TTC549 (cell line): ENCODE results near the gene WNT4.

Experiments
- FAIRE-seq: peaks from 2 replicates; lab custom pipeline; 2012; peaks lifted over from hg19 to GRCh38; lab: Jason Lieb, UNC

Gene WNT4

DNA sequence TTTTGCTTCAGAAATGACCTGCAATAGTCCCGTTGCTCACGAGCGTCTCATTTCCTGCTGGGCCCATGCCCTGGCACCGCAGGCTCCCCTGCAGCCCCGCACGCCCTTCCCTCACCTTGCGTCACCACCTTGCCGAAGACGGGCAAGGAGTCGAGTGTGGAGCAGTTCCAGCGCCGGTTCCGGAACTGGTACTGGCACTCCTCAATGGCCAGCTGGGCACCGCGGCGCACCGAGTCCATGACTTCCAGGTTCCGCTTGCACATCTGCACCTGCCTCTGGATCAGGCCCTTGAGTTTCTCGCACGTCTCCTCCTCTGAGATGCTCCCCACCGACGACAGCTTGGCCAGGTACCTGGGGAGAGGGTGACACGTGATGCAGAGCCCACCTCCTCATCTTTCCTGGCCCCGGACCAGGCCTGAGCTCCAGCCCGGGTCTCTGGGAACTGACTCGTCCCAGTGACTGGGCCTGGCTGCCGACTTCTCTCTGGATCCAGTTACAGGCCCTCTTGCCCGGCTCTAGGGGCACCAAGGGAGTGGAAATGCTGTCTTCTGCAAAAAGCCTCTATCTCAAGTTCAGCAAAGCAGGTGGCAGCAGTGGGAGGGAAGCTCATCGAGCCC lies 13.3 kb downstream of the WNT4 start:
- no peak for FAIRE-seq

DNA sequence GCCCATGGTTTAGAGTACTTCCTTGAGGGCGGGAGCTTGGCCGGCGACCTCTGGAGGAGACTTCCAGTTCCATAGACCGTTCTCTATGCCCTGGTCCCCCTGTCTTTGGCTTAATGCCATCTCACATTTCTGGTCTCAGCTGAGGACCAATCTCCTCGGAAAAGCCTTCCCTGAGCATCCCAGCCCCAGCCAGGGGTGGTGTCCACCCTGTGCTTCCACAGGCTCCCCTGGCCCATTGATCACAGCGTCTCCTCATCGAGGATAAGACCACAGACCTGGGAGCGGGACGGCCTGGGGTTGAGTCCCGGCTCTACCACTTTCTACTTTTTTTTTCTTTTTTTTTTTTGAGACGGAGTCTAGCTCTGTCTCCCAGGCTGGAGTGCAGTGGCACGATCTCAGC lies 14.5 kb downstream of the WNT4 start:
- no peak for FAIRE-seq

DNA sequence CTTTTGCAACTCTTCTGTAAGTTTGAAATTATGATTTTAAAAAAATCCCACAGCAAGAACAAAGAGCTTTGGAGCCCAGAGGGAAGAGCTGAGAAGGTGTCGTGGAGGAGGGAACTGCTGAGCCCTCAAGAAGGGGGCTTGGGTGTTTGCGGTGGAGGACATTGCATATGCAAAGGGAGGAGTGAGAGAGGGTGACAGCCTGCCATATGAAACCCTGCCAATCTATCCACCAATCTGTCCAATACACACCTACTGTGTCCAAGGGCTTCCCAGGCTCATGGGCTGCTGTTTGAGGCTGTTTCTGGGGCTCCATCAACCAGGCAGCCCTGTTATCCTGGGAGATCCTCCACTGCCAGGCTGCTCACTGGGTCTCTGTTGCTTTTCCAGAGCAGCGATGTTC lies 15.2 kb downstream of the WNT4 start:
- no peak for FAIRE-seq

- no peak for FAIRE-seq
These were observed 15.6 kb downstream of the WNT4 start for GRCh38 chr1:22127248-22127647.

DNA sequence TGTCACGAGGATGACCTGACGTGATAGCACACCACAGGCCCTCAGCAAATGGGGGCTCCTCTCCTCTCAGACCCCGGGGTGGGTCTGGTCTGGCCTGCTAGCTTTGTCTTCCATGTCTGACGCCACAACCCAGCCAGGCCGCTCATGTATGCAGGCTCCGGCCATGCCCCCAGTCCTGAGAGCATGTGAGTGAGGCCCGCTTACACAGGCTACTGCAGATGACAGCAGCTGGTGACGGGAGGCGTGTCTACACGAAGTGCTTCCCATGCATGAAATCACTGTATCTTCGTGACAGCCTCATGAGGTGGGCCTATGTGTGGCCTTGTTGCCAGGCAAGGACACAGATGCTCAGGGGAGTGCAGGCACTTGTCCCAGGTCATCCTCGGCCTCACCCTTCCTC lies 16.4 kb downstream of the WNT4 start:
- FAIRE-seq: no peak

DNA sequence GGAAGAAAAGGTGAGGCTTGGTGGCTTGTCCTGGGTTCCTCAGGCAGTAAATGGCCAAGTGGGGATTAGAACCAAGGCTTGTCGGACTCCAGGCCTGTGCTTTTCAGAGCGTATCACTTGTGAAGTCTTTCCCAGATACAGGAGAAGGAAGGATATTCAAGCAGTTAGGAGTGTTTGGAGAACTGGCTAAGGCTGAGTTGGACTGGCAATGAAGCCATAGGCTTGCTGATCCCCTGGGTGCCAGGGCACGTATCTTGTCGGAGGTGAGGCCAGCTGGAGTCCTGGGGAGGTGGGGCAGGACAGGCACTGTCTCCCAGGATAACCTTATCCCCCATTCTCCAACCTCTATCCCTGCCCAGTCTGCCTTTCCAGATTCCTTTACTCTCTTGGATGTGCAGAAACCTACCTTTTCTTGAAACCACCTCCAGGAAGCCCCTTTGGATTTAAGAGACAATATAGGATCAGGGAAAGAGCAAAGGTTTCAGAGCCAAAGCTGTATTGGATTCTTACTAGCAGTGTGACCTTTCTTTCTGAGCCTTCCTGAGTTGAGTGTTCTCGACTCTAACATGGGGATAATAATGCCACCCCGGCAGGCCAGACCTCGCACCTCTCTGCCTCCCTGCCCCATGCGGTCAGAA lies 18.2 kb downstream of the WNT4 start:
- FAIRE-seq: no peak

- FAIRE-seq: no peak
These were observed 18.9 kb downstream of the WNT4 start for GRCh38 chr1:22123901-22124404.

- no peak for FAIRE-seq
These were observed 19.9 kb downstream of the WNT4 start for GRCh38 chr1:22123071-22123390.

DNA sequence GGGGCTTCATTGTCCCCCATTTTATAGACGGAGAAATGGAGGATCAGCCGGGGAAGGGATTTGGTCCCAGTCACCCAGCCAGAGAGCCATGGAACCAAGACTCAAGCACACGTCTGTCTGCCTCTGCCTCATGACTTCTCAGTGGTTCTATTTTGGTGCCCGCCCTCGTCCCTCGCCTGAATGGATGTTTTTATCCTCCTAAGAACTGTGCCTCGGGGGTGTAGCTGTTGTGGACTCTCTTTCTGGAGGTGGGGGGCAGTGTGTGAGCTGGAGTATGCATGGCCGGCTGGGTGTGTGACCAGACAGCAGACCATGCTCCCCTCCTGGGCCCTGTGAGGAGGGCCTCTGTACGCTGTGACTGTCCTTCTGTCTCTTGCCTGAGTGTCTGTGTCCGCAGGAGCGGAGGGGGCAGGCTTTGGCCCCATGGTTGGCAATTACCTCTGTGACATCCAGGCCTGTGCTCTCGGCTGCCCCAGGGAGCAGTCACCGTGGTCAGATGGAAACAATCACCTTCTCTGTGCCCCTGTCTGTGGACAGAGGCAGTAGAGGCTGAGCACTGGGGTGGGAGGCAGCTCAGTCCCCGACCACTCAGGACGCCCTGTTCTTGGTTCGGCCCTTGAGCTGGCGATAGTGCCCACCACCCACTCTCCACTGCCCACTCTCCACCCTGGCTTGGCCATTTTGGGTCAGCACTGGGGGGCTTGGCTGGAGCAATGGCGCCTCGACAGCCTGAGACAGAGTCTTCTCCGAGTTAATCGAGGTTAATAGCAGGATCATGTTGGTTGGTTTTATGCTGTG lies 20.4 kb downstream of the WNT4 start:
- no peak for FAIRE-seq

DNA sequence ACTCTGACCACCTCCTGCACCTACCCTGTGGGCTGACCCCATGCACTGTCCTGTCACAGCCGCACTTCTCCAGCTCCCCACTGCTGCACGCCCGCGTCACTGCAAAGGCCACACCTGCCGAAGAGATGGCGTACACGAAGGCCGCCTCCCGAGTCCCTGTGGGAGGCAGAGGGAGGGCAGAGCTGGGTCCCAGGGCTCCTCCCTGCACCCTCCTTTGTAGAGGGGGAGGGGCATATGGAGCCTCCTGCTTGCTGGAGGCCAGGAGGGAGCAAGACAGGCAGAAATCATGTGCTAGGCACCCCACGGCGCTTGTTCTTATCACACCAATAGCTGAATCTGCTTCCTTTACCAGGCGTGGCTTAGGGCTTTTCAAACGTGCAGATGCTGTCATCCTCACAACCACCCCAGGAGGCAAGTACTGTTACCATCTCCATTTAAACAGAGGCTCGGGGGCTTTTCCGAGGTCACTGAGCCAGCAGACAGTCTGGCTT lies 21.4 kb downstream of the WNT4 start:
- no peak for FAIRE-seq

DNA sequence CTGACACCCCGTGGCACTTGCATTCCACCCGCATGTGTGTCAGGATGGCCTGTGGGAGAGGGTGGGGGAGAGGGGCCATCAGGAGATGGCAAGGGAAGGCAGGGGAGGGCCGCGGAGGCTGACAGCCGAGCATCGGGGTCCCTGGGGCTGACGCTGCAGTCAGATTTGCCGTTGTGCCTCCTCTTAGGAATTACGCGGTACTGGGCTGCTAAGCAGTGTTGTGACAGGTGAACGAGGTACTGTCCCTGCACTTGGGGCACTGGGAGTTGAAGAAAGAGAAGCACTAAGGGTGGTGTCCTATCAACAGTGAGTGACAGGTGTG lies 22.5 kb downstream of the WNT4 start:
- FAIRE-seq: no peak

DNA sequence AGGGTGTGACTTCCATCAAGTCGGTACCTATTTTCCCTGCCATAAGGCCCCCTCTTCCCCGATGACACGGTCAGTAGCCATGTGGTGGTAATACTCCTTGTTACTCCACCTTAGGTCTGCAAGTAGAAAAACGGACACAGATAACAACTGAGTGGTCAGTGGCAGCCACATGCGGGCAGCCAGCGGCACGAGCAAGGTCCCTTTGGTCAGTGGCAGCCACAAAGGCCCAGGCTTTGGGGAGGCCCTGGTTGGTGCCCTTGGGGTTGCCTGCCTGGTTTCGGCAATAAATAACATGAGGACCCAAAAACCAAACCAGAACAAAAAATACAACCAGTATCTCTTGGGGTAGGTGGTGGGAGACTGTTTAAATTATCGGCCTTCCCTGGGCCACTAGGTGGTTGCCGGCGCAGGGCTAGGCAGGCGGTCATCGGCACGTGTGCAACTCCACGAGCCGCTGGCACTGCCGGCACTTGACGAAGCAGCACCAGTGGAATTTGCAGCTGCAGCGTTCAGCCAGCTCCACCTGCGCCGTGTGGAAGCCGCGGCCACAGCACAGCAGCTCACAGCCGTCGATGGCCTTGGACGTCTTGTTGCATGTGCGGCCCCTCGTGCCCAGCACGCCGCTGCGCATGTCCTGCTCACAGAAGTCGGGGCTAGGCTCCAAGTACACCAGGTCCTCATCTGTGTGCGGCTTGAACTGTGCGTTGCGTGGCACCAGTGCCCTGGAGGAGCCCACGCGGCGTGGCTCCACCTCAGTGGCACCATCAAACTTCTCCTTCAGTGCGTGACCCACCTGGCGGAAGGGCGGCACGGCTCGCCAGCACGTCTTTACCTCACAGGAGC lies 23.1 kb downstream of the WNT4 start:
- FAIRE-seq: no peak

DNA sequence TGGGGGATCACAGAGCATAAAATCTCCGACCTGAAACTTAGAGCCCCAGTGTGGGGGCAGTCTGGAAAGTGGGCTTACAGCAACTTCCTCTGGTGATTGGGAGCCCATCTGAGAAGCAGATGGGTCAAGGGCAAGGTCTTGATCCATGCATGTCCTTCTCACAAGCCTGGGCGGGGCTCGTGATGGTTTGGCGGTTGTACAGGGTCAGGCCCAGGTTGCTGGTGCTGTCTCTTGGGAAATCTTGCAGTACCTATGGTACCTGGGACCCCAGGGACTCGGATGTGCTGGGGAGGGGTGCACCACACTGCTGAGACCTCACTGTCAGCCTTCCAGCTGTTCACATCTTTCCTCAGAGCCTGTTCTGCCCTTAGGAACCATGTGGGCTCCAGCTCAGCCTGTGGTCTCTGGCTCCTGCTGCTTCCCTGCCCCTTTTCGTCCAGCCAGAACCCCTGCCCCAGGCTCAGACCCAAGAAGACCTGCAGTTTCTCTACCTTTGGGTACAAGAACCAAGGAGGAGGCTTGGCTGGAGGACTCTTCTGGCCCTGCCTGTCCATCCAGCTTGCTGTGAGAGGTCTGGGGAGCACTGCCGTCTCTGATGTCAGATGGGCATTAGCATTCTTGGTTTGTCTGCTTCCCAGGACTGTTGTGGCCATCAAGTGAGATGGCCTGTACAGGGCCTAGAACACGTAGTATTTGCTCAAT lies 24.5 kb downstream of the WNT4 start:
- no peak for FAIRE-seq

GRCh38 chr1:22117851-22118250 lies 25.0 kb downstream of the WNT4 start:
- no peak for FAIRE-seq

DNA sequence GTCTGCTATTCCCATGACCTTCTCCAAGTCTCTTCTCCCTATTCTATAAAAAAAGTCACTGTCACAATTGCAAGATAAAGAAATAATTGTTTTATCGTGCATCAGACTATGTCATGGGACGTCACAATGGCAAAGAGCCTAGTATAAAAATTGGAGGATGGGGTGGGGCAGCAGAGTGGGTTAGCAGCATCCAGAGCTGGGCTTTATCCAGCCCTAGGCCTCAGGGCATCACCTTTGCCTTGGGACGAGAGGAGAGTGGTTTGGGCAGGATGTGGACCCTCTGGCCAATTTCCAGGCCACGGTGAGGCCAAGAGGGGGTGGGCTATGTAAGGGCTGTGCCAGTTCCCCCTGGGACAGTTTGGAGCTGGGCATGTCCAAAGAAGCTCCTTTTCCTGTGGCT lies 25.7 kb downstream of the WNT4 start:
- no peak for FAIRE-seq

DNA sequence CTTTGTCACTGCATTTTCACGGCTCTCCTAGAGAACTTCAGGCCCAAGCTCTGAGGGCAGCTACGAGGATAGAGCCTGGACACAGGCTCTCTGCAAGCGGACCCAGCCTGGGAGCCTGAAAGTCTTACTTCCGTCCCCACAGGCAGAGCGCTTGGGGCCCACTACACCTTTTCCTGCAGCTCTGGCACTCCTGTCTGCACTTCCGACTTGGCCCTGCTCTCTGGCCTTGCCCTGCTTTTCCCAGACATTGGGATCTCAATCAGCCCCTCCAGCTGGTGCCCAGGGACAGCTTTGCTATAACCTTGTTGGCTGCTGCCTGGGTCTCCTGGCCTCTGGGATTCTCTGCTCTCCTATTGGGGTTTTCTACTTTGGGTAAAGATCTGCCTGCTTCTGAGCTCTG lies 27.6 kb downstream of the WNT4 start:
- FAIRE-seq: no peak

- no peak for FAIRE-seq
These were observed 28.5 kb downstream of the WNT4 start for GRCh38 chr1:22114083-22115012.

GRCh38 chr1:22112554-22112953 lies 30.3 kb downstream of the WNT4 start:
- FAIRE-seq: no peak

GRCh38 chr1:22111620-22112019 lies 31.3 kb downstream of the WNT4 start:
- FAIRE-seq: no peak

DNA sequence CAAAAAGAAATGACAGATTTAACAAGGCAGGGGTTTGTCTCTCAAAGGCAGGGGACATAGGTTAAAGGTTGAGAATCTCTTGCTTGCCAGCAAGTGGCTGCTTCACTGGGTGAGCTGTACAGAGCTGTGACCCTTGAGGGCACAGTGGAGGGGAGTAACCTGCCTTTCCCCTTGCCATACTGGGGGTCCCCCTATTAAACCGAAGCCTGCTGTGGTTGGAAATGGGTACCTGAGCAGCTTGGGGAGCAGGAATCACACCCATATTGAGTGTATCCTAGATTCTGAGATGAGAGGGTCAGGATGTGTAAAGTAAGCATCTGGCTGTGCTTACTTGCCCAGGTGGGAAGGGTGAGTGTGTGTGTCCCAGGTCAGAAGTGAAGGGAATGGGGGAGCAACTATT lies 31.8 kb downstream of the WNT4 start:
- FAIRE-seq: no peak

GRCh38 chr1:22110016-22110415 lies 32.9 kb downstream of the WNT4 start:
- no peak for FAIRE-seq
